ENCODE data around the gene CYP24A1. TPM values are rescaled to one million over a fixed set of nuclear protein-coding genes. Genes with fewer than 3 reads are reported as not detected.

Gene CYP24A1
- polyA plus RNA-seq, 1 donor (not counting 4 experiments of a cell fraction or from before 2014, with no cell fraction given), result 18.2 TPM

GRCh38 chr20:54218470-54218869 lies 44.7 kb upstream of the CYP24A1 start:
- Histone ChIP-seq H3K4me2 (ENCODE audit: control insufficient read depth, extremely low read depth, insufficient read depth, low read depth, low read length) (no peak overlapping the region), H3K27me3 (ENCODE audit: control insufficient read depth, extremely low read depth, insufficient read depth, low read length) (no peaks in the 10 kb centered on the region), H3K79me2 (ENCODE audit: control insufficient read depth, insufficient read depth, low read length) (peaks cover 9% of the 10 kb centered on the region), H3K36me3 (ENCODE audit: control insufficient read depth in 2 of 2, extremely low read depth in 1 of 2, insufficient read depth in 2 of 2, low read length in 2 of 2) (peaks cover 2 to 14% of the 10 kb centered on the region in 2 experiments), H2AFZ (ENCODE audit: control insufficient read depth, low read length) (no peak overlapping the region), H4K20me1 (ENCODE audit: control insufficient read depth, extremely low read depth, insufficient read depth, low read length) (no peaks in the 10 kb centered on the region), H3K4me1 (ENCODE audit: control insufficient read depth, extremely low read depth, insufficient read depth, low read length) (no peaks in the 10 kb centered on the region), H3K4me3 (ENCODE audit: control insufficient read depth in 2 of 3, extremely low read depth in 1 of 3, insufficient read depth in 2 of 3, low read depth in 1 of 3, low read length in 3 of 3) (no peak overlapping the region), H3K9me1 (ENCODE audit: control insufficient read depth, extremely low read depth, insufficient read depth, low read length) (no peaks in the 10 kb centered on the region), H3K9me3 (ENCODE audit: control insufficient read depth, low read depth, low read length) (no peaks in the 10 kb centered on the region), H3K9ac (ENCODE audit: control insufficient read depth, extremely low read depth, insufficient read depth, low read length) (no peak overlapping the region), H3K27ac (ENCODE audit: control insufficient read depth, insufficient read depth, low read length) (no peak overlapping the region)
- dilution Hi-C loops (cut with MboI; ENCODE audit: extremely low pct_ligation_motif_present, low sequenced_read_pairs), result loop anchor here (10.0 kb wide), 1 partner anchor 446 kb away; no protein-coding TSS in a partner anchor
- no peak for TF ChIP-seq EZH2 (IDR thresholded peaks at IDR 0.05; ENCODE audit: low read length)
- no peak for TF ChIP-seq CTCF (optimal IDR thresholded peaks at IDR 0.05 in 1 of 3, IDR thresholded peaks at IDR 0.05 in 1 of 3, conservative IDR thresholded peaks at IDR 0.05 in 1 of 3; ENCODE audit: extremely low read depth in 1 of 3, insufficient read depth in 2 of 3, low read length in 3 of 3)
- DNase-seq (ENCODE audit: low read depth, low spot score) (no peak), FAIRE-seq (no peak)

GRCh38 chr20:54217762-54218161 lies 44.0 kb upstream of the CYP24A1 start:
- Histone ChIP-seq H2AFZ (ENCODE audit: control insufficient read depth, low read length) (no peak overlapping the region), H3K27ac (ENCODE audit: control insufficient read depth, insufficient read depth, low read length) (no peak overlapping the region), H3K9ac (ENCODE audit: control insufficient read depth, extremely low read depth, insufficient read depth, low read length) (no peak overlapping the region), H3K9me1 (ENCODE audit: control insufficient read depth, extremely low read depth, insufficient read depth, low read length) (no peaks in the 10 kb centered on the region), H4K20me1 (ENCODE audit: control insufficient read depth, extremely low read depth, insufficient read depth, low read length) (no peaks in the 10 kb centered on the region), H3K9me3 (ENCODE audit: control insufficient read depth, low read depth, low read length) (no peaks in the 10 kb centered on the region), H3K27me3 (ENCODE audit: control insufficient read depth, extremely low read depth, insufficient read depth, low read length) (no peaks in the 10 kb centered on the region), H3K79me2 (ENCODE audit: control insufficient read depth, insufficient read depth, low read length) (peaks cover 16% of the 10 kb centered on the region), H3K4me2 (ENCODE audit: control insufficient read depth, extremely low read depth, insufficient read depth, low read depth, low read length) (no peak overlapping the region), H3K4me1 (ENCODE audit: control insufficient read depth, extremely low read depth, insufficient read depth, low read length) (no peaks in the 10 kb centered on the region), H3K36me3 (ENCODE audit: control insufficient read depth in 2 of 2, extremely low read depth in 1 of 2, insufficient read depth in 2 of 2, low read length in 2 of 2) (peaks cover 2 to 14% of the 10 kb centered on the region in 2 experiments), H3K4me3 (ENCODE audit: control insufficient read depth in 2 of 3, extremely low read depth in 1 of 3, insufficient read depth in 2 of 3, low read depth in 1 of 3, low read length in 3 of 3) (no peak overlapping the region)
- DNase-seq (ENCODE audit: low read depth, low spot score), result no peak
- FAIRE-seq, result no peak
- dilution Hi-C loops (cut with MboI; ENCODE audit: extremely low pct_ligation_motif_present, low sequenced_read_pairs), result loop anchor here (10.0 kb wide), 1 partner anchor 447 kb away; no protein-coding TSS in a partner anchor
- TF ChIP-seq CTCF (optimal IDR thresholded peaks at IDR 0.05 in 1 of 3, IDR thresholded peaks at IDR 0.05 in 1 of 3, conservative IDR thresholded peaks at IDR 0.05 in 1 of 3; ENCODE audit: extremely low read depth in 1 of 3, insufficient read depth in 2 of 3, low read length in 3 of 3) (no peak), EZH2 (IDR thresholded peaks at IDR 0.05; ENCODE audit: low read length) (no peak)
